Measurements from ENCODE around the gene CCL4L2. TPM values are rescaled to one million over a fixed set of nuclear protein-coding genes. Genes with fewer than 3 reads are reported as not detected.
"Not testable (repeated sequence)": the region's sequence is repeated elsewhere in the genome, so short reads cannot be mapped to it uniquely, and the experiment has no call there.

The CCL4L2 gene
- total RNA-seq, 1 experiment from 2014 or later = not detected

GRCh38 chr17:36195434-36196130 lies 15.3 kb upstream of the CCL4L2 start:
- no peak for DNase-seq (ENCODE audit: low spot score)

DNA sequence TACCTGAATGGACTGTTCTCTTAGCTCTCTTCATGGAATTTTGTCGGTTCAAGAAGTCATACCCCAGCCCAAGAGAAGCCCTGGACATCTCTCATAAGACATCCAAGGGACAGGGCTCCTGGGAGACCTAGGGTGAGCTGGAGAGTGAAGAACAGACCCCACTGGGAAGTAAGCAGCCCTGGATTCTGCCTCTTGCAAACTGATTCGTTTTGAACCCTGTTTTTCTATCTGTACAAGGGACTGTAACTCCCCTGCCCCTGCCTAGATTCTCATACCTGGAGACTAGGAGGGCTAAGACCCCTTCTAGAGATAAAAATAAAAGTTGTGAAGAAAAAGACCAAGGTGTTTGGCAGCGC lies 14.8 kb upstream of the CCL4L2 start:
- DNase-seq (ENCODE audit: low spot score) = no peak

GRCh38 chr17:36197387-36197703 lies 13.5 kb upstream of the CCL4L2 start:
- DNase-seq (ENCODE audit: low spot score) = no peak

- no peak for DNase-seq (ENCODE audit: low spot score)
These were observed 11.9 kb upstream of the CCL4L2 start for GRCh38 chr17:36198831-36199465.

GRCh38 chr17:36201102-36201501 lies 9.8 kb upstream of the CCL4L2 start:
- not testable (repeated sequence) for DNase-seq (ENCODE audit: low spot score)

DNA sequence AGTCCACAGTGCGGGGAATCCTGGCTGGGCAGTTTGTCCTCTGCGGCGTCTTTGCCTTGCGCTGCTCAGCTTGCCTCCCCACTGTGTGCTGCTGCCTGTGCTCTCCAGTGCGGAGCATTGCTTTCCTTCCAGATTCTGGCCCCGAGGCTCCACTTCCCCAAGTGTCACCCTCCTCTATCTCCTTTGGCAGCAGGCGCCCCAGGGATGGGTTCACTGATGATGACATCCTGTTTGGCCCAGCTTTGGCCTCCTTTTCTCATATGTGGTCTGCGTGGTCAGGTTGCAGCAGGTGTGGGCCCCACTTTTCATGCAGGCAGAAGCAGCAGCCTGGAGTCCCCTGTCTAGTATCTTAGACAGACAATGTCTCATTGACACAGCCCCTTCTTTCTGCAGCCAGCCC lies 9.4 kb upstream of the CCL4L2 start:
- DNase-seq (ENCODE audit: low spot score) = not testable (repeated sequence)

GRCh38 chr17:36203335-36203734 lies 7.5 kb upstream of the CCL4L2 start:
- DNase-seq (ENCODE audit: low spot score) = no peak

- no peak for DNase-seq (ENCODE audit: low spot score)
These were observed 6.0 kb upstream of the CCL4L2 start for GRCh38 chr17:36204724-36205500.

- DNase-seq (ENCODE audit: low spot score) = no peak
These were observed 5.0 kb upstream of the CCL4L2 start for GRCh38 chr17:36205637-36206485.

- not testable (repeated sequence) for DNase-seq (ENCODE audit: low spot score)
These were observed 4.4 kb upstream of the CCL4L2 start for GRCh38 chr17:36206486-36206821.

DNA sequence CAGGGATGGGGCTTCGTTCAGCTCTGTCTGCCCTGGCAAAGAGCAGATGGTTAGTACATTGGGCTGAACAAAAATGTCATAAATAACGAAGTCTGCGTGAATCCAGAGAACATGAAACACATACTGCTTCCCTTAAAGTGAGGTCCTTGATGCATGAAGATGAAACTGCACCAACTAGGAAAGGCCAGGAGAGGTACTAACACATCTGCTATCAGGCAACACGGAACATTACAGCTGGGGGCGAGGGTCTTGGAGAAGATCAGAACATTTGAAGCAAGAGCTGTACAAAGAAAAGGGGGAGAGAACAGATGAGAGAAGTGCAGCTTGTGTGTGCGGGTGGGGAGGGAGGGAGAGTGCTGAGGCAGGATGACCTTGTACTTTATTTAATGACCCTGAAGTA lies 3.5 kb upstream of the CCL4L2 start:
- DNase-seq (ENCODE audit: low spot score) = not testable (repeated sequence)

- DNase-seq (ENCODE audit: low spot score) = no peak
These were observed 1.3 kb upstream of the CCL4L2 start for GRCh38 chr17:36209575-36209974.

- DNase-seq (ENCODE audit: low spot score) = not testable (repeated sequence)
These were observed 815 bp downstream of the CCL4L2 start for GRCh38 chr17:36211484-36212271.

DNA sequence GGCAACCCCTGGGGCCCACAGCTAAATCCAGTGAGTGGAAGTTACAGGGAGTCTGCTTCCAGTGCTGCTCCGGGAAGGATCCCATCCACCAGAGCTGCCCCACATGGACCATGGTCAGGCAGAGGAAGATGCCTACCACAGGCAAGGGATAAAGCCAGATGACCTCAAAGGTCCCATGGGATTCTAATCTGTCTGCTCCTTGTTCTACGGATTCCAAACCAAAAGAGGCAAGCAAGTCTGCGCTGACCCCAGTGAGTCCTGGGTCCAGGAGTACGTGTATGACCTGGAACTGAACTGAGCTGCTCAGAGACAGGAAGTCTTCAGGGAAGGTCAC lies 1.4 kb downstream of the CCL4L2 start:
- no peak for DNase-seq (ENCODE audit: low spot score)

DNA sequence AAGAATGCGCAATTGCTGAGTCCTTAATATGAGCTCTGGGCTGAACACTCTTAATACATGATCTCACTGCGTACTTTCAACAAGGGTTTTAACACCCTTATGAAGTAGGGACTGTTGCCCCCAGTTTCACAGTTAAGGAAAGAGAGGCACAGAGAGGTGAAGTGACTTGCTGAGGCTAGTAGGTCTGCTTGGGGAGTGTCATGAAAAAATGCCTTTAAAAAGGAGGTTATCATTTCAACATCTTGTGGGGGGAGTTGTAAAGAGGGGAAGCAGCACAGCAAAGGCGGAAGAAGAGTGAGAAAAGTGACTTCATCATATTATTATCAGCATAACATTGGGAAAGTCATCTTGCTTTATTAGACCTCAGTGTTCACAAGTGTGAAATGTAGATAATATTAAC lies 2.1 kb downstream of the CCL4L2 start:
- no peak for DNase-seq (ENCODE audit: low spot score)

DNA sequence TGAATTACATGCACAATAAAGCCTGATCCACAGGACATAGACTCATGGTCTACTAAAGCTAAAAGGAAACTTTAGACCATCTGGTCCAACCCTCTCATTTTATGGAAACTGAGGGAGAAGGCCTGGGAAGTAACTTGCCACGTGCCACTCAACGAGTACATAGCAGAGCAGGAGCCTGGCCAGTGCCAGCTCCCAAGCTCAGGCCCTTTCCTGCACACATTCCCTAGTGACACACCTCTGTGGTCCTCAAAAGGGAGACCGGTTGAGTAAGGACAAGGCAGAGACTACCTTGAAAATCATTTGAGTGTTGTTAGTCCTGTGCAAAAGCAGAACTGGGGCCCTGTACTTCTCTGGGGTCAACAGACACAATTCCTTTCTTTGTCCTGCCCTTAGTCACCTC lies 2.8 kb downstream of the CCL4L2 start:
- no peak for DNase-seq (ENCODE audit: low spot score)

GRCh38 chr17:36214918-36215317 lies 4.1 kb downstream of the CCL4L2 start:
- no peak for DNase-seq (ENCODE audit: low spot score)

- DNase-seq (ENCODE audit: low spot score) = not testable (repeated sequence)
These were observed 4.8 kb downstream of the CCL4L2 start for GRCh38 chr17:36215406-36216308.

DNA sequence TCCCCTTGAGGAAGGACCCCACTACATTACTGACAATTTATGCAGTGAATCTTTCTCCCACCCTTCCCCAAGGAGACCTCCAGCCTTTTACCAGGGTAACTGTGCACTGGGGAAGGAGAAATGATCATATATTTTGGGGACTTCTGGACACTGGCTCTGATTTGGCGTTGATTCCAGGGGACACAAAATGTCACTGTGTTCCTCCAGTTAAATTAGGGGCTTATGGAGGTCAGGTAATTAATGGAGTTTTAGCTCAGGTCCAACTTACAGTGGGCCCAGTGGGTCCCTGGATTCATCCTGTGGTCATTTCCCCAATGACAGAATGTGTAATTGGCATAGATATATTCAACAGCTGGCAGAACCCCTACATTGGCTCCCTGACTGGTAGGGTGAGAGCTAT lies 8.7 kb downstream of the CCL4L2 start:
- not testable (repeated sequence) for DNase-seq (ENCODE audit: low spot score)

All from HT-29 (cell line).